ENCODE measurements around the gene HAGH. TPM values are rescaled to one million over a fixed set of nuclear protein-coding genes. Genes with fewer than 3 reads are reported as not detected.

The HAGH gene
- total RNA-seq, 1 donor from 2014 or later = 172 TPM

DNA sequence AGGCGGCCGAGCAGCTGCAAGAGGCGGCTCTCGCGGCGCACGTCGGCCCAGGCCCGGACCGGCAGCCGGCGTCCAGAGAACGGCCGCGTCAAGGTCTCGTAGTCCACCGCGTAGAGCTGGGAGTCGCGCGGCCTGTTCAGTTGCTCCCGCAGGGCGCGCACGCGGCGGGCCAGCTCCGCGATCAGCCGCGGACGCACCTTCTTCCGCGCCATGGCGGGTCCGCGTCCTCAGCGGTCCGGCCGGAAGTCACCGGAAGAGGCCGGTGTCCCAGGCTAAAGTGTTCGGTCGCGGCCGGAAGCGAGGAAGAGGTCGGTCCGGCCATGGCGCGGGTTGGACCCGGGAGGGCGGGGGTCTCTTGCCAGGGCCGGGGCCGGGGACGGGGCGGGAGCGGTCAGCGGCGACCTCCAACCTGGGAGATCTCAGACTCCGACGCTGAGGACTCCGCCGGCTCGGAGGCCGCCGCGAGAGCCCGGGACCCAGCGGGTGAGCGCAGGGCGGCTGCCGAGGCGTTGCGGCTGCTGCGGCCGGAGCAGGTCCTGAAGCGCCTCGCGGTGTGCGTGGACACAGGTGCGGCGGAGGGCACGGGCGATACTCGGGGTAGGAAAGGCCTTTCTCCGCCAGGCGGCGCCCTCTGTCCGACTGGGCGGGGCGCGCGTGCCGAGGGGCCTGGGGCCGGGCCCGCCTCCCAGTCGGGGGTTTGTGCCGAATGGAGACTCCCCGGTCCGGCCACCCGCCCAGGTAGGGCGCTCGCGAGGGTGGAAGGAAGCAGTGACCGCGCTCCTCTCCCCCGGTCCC, 53.5 kb downstream of the HAGH start, which contains the start of gene MRPS34:
MRPS34 (minus strand) TSS at position 227 of the 795 bp plus-strand sequence; CDS start at position 212, 15 bp downstream.
- Histone ChIP-seq H3K4me3 (peak within 1 kb of the TSS; percentile 92), H3K27me3 (ENCODE audit: low read depth) (no peaks in the 10 kb centered on the region), H3K36me3 (peaks cover 45% of the 10 kb centered on the region), H3K27ac (replicated peaks) (peak within 1 kb of the TSS; percentile 95), H3K9me3 (replicated peaks) (no peaks in the 10 kb centered on the region), H3K4me1 (peaks cover 65% of the 10 kb centered on the region)
- intact Hi-C loops (cut with micrococcal nuclease) = no loop called here
- DNase-seq = peak; percentile 86
- TF ChIP-seq, protein P1, sequence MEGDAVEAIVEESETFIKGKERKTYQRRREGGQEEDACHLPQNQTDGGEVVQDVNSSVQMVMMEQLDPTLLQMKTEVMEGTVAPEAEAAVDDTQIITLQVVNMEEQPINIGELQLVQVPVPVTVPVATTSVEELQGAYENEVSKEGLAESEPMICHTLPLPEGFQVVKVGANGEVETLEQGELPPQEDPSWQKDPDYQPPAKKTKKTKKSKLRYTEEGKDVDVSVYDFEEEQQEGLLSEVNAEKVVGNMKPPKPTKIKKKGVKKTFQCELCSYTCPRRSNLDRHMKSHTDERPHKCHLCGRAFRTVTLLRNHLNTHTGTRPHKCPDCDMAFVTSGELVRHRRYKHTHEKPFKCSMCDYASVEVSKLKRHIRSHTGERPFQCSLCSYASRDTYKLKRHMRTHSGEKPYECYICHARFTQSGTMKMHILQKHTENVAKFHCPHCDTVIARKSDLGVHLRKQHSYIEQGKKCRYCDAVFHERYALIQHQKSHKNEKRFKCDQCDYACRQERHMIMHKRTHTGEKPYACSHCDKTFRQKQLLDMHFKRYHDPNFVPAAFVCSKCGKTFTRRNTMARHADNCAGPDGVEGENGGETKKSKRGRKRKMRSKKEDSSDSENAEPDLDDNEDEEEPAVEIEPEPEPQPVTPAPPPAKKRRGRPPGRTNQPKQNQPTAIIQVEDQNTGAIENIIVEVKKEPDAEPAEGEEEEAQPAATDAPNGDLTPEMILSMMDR (IDR thresholded peaks at IDR 0.05; ENCODE audit: borderline replicate concordance) = peak; percentile 79

DNA sequence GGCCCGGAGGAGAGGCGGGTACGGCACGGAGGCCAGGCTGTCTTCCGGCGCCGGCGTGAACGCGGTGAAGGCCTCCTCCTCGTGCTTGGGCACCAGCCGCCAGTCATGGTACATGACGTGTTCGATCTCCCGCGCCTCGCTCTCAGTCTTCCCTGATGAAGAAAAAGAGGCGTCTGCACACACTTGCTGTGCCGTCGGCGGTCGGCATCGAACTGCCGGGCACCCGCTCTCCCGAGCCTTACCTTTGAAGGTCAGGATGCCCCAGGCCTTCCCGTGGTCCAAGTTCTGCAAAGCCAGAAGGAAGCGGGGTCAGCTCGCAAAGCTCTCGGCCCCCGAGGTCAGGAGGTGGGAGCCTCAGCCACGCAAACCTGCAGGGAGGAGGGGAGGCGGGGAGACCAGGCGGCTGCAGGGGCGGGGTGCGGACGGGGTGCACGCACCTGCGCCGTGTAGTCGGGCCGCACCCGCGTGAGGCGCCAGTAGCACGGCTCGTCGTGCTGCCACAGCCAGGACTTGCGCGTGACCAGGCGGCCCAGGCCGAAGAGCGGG, 54.2 kb downstream of the HAGH start, which contains the start of gene EME2:
EME2 (plus strand) TSS at position 449 of the 546 bp plus-strand sequence. CDS start 418 bp downstream, outside the sequence.
- Histone ChIP-seq H3K9me3 (replicated peaks) (no peaks in the 10 kb centered on the region), H3K4me1 (peaks cover 65% of the 10 kb centered on the region), H3K27ac (replicated peaks) (peak within 1 kb of the TSS; percentile 95), H3K4me3 (peak within 1 kb of the TSS; percentile 92), H3K27me3 (ENCODE audit: low read depth) (no peaks in the 10 kb centered on the region), H3K36me3 (peaks cover 45% of the 10 kb centered on the region)
- intact Hi-C loops (cut with micrococcal nuclease) = no loop called here
- TF ChIP-seq, protein P1 (IDR thresholded peaks at IDR 0.05; ENCODE audit: borderline replicate concordance) = no peak
- DNase-seq = no peak

DNA sequence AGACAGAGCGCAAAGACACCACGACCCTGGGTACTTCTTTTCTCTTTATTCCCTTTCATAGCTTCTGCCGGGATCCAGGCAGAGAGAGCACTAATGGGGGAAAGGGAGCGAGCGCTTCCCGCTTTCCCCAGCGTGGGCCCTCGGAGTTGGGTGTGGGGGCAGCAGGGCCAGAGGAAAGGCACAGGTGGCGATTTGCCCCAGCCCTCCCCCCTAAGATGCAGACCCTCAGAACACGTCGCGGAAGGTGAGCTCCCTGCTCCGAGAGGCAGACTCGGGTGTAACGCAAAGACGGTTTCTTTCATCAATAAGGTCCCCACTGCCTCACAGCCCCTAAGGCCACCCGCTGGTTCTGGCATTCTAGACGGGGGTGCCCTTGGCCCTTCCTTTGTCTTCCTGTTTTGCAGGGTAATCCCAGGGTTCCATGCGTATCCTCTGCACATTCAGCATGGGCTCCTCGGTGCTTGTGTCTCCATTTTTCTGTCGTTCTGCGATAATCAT, 54.7 kb downstream of the HAGH start:
- TF ChIP-seq, protein P1 (IDR thresholded peaks at IDR 0.05; ENCODE audit: borderline replicate concordance) = no peak
- peaks cover 45% of the 10 kb centered on the region for H3K36me3 ChIP-seq
- H3K4me3 ChIP-seq = peak overlapping the region; percentile 92
- peaks cover 64% of the 10 kb centered on the region for H3K4me1 ChIP-seq
- no peak for DNase-seq
- H3K9me3 ChIP-seq (replicated peaks) = no peaks in the 10 kb centered on the region
- peak overlapping the region; percentile 95 for H3K27ac ChIP-seq (replicated peaks)
- intact Hi-C loops (cut with micrococcal nuclease) = no loop called here
- no peaks in the 10 kb centered on the region for H3K27me3 ChIP-seq (ENCODE audit: low read depth)

DNA sequence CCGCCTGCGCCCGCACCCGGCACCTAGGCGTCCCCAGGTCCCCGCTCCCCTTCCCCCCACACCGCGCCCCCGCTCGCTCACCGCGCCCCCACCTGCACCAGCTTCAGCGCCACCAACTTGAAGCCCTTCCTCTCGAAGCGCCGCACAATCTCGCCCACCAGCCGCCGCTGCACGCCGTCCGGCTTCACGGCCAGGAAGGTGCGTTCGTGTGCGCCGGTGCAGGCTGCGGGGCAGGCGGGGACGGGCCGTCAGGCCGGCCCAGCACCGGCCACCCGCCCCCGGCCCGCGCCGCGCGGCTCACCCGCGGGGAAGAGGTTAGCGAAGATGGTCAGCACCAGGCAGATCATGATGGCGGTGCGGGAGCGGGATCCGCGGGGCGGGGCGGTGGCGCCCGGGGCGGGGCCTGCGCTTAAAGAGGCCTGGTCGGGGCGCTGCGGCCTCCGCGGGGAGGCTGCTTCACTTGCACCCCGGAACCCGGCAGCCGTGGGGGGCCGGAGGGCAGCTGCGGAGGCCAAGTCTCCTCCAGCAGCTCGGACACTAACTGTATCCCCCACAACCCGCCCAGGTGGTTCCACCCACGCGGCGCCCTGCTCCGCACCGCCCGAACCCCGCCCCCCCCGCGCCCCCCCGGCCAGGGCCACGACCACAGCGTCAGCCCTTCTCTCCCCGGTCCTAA, 55.3 kb downstream of the HAGH start, which contains the start of gene NME3:
NME3 (minus strand) TSS at position 356 of the 676 bp plus-strand sequence; CDS start at position 347, 9 bp downstream.
- Histone ChIP-seq H3K4me1 (peaks cover 61% of the 10 kb centered on the region), H3K36me3 (peaks cover 45% of the 10 kb centered on the region), H3K9me3 (replicated peaks) (no peaks in the 10 kb centered on the region), H3K27ac (replicated peaks) (peak within 1 kb of the TSS; percentile 95), H3K4me3 (peak within 1 kb of the TSS; percentile 92), H3K27me3 (ENCODE audit: low read depth) (no peaks in the 10 kb centered on the region)
- DNase-seq = peak; percentile 86
- intact Hi-C loops (cut with micrococcal nuclease) = no loop called here
- TF ChIP-seq, protein P1 (IDR thresholded peaks at IDR 0.05; ENCODE audit: borderline replicate concordance) = no peak
